HG03025 (cell line): Measurements from ENCODE around the gene TMTC1.

Experiments
- ATAC-seq: cut with Tn5 transposase; IDR thresholded peaks from one replicate; pipeline ENCODE4 v1.9.1; 2021; ENCODE audit warnings: mild to moderate bottlenecking, moderate library complexity; ENCODE audit not compliant: unreplicated experiment, low FRiP score

The TMTC1 gene

DNA sequence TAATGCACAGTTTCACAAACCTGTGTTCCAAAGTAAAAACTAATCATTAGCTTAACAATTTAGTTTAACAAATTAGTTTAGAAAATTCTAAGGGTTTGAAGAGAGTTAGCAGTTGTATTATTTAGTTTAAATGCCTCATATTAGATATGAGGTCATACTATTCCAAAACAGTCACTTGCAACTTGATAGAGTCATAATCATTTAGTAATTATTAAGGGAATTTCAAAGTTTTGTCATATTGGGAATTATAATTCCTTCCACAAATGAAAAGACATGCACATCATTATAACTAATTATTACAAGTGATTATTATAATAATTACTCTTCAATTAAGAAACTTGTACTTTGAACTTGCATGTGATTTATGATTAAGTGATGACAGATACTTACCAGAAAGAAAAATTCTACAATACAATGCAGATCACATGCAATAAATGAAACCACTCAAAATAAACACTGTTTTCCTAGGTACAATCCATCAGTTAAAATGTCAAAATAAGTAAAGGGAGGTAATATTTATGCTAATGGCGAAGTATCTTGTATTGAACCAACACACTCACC is 66.1 kb downstream of the TMTC1 start:
- no peak for ATAC-seq

DNA sequence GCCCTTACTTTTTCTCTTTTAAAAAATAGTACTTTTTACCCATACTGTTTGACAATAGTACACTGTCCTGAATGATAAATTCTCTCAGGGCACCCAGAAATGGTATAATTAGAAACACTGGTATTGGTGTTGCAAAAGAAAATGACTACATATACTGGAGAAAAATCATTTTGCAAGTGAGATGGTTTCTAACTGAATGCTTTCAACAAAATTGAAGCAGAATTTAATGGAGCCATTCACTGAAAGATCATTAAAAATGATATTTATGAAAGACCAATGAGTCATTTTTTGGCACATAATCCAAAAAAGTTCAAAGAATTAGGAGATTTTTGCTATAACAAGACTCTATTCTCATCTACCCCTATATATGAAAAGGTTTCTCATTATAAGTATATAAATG is 68.8 kb downstream of the TMTC1 start:
- ATAC-seq: no peak

DNA sequence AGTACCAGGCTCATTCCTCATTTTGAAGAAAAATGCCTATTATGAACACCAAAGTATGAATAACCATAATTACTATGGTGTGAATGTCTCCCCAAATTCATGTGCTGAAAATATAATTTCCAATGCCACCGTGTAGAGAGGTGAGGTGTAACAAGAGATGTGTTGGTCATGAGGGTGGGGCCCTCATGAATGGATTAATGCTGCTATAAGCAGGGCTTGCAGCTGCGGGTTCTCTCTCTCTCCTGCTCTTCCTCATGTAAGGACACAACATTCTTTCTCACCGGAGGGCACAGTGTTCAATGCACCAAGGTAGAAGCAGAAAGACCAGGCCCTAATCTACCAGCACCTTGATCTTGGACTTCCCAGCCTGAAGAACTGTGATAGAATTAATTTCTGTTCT is 70.0 kb downstream of the TMTC1 start:
- ATAC-seq: no peak

DNA sequence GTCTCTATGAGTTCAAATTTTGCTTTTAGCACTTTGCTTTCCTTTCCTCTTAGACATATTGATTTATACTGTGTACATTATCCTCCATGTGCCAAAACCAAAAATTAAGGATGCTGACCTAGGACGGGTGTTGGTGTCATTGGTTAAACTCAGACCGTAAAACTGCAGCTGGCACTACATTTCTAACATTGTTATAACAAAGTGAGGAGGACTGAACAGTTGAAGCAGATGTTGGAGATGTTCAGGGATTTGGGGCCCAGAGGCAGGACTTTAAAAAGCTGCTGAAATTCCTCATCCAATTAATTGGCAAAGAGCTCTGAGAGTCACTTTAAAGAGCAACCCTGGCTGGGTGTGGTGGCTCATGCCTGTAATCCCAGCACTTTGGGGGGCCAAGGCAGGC is 72.4 kb downstream of the TMTC1 start:
- no peak for ATAC-seq

DNA sequence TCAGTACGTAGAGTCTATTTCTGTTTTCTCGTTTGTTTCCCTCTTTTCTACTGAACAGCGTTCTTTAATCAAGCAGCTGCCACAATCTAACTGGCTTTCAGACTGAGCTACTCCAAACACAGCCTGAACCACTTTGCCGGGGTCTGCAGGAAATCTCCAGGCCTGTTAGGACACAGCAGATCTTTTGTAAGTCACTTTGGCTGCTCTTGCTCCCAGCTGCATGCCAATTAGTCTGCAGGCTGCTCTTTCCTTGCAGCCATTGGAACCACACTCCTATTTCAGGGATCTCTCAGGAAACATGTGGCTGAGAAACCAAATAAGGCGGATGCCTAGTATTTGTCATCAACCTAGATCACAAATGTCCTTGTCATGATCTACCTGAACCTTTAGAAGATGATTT is 73.6 kb downstream of the TMTC1 start:
- ATAC-seq: no peak

DNA sequence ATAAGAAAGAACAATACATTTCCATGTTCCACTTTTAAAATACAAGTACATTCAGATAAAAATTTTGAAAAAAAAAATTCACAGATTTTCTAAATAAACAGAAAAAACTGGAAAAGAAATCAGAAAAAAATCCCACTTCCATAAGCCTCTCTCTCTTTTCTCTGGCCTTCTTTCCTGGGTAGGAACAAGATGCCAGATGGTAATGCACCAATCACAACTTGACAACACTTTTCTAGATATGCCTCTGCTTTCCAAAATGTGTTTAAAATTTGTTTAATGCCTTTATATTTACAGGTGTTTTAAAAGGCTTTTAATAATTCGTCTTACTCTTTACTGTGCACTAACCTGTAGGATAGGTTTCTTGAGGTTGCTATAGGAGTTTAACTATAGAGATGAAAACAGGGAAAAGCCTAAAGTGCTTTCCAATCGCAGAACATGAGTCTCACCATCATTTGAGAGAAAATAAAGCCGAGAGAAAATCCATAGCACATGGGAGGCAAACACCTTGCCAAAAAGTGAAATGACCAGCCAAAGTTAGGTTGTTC is 74.2 kb downstream of the TMTC1 start:
- no peak for ATAC-seq

DNA sequence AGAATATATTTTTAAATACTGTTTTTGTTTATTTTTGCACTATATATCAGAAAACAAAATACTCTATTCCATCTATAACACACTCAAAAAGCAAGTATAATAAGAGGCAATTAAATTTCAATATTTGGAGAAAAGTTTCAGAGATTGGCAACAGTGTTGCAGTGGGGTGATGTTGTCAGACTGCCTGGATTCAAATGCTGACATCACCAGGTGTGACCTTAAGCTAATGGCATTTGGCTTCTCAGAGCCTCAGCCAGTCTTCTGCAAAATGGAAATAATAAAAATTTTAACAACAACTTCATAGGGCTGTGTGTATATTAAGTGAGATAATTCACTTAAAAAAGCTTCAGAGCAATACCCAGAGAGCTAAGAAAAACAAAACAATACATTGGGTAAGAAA is 74.7 kb downstream of the TMTC1 start:
- ATAC-seq: no peak

DNA sequence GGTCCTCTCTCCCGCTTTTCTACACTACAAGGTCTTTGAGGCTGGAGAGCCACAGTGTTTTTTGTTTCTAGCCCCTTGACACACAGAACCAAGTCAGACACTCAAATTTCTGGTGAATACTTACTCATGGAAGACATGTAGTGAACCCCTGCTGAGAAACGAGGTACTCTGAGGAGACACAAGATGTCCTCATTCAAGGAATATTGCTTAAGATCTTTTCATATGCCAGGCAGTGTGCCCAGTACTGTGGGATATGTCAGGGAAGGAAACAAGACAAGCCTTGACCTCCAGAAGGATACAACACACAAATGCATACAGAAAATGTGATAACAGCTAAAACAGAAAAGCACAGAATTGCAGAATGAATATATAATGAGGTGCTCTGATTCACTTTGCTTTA is 75.9 kb downstream of the TMTC1 start:
- no peak for ATAC-seq

DNA sequence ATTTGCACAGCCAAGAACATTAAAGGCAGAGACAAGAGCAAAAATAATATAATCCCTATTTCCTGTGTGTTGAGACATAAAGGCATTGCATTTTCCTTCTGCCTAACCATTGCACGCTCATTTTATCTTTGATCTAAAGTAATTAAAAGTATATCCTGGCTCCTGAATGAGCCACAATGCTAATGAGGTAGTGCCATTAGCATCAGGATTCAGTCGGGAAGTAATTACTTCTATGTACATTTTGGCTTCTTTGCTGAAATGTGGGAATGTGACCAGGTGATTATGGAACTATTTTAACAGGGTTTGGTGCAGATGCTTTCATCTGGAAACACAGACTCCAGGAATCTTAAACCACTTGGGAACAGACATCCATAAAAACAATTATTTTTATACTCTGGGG is 77.4 kb downstream of the TMTC1 start:
- ATAC-seq: no peak

DNA sequence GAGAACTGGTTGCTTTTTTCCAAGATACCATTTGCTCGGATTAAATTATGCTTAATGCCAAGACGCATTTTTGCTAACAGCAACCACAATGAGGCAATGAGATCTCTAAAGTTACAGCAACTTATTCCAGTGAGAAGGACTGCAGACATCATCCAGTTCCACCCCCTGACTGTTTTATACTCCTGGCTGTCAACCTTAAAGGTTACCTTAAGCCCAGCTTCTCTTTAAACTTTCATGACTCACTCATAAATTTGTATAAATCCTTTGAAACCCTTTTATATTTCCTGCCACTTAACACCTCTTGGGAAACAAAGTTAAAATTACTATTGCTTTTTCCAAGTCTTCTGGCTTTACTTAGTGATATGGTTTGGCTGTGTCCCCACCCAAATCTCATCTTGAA is 80.2 kb downstream of the TMTC1 start:
- no peak for ATAC-seq

DNA sequence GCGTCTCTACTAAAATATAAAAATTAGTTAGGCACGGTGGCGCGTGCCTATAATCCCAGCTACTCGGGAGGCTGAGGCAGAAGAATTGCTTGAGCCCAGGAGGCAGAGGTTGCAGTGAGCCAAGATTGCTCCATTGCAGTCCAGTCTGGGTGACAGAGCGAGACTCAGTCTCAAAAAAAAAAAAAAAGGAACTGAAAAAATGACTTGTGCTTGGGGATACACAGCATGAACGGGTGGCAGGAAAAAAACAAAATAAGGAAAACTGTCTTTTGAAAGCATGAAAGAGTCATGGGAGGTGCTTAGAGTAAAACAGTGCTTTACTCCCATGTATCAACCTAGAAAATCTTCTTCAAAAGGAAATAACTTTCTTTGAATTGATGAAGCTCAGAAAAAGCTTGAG is 80.8 kb downstream of the TMTC1 start:
- no peak for ATAC-seq

DNA sequence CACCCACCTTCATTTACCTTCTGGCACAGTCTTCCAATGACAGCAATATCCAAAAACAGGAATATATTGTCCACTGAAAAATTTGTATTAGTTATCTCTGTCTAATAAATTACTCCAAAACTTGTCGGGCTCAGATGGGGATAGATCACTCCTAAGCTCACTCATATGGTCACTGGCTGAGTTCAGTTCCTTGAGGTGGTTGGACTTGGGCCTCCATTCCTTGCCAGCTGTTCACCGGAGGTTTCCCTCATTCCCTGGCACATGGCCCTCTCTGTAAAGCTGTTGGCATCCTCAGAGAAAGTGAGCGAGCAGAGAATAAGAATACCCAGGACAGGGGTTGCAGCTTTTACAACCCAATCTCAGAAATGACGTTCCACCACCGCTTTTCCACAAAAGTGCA is 81.5 kb downstream of the TMTC1 start:
- no peak for ATAC-seq

DNA sequence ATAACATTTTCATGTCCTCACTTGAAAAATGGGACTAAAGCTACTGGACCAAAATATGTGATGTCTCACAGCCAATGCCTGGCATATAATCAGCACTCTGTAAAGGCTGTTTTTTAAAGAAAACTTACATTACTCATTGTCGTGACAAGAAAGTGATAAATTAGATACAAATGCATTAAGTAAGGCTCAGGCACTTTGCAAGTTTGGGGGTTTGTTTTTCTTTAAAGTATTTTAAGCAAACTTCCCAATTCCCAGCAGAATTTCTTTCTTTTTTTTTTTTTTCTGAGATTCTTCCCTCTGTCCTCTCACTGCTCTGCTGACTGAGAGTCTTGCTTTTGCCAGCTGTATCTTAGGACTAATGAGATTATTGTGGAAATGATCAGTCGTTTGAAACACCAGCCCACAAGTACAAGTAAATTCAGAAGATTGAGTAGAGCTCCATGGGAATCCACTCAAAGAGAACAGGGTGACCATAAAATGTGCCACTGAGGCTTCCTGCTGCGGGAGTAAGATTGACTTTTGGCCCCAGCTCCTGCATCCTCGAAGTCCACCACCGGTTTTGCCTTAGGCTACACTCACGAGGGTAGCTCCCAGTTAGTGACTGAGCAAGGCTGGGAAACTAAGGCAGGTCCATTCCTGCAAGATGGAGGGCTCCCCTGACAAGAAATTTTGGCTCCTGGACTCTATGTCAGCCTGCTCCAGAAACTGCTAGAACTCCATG is 82.8 kb downstream of the TMTC1 start:
- no peak for ATAC-seq

DNA sequence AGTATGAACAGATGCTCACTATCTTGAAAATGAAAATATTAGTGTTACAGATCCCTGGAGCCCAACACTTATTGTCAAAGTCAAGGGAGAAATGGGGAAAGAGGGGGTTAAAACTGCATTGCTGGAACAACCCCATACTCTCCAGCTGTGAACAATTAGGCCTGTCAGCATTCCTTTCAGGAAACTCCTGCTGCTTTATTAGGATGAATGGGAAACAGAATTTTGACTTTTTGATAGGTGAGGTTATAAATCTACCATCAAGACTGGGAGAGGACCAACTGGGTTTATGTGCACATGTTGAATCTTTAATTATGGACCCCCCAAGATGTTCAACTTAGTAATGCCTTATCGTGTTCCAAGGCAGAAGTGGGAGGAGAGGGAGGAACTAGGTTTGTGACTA is 85.0 kb downstream of the TMTC1 start:
- no peak for ATAC-seq

DNA sequence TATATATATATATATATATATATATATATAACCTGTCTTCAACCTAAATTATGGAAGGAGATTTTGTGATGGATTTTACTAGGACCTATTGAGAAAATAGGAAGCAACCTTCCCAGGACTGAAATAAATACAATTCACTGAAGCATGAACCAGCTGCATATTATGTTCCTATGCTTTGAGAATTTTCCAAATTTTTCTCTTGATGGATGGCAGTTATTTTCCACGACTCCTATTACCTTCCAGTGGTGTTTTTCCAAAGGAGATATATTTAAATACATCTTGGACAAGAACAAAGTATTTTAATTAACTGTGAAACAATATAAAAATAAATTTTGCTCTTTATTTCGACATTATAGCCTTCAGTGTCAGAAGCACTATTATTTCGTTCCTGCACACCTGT is 87.9 kb downstream of the TMTC1 start:
- ATAC-seq: no peak

DNA sequence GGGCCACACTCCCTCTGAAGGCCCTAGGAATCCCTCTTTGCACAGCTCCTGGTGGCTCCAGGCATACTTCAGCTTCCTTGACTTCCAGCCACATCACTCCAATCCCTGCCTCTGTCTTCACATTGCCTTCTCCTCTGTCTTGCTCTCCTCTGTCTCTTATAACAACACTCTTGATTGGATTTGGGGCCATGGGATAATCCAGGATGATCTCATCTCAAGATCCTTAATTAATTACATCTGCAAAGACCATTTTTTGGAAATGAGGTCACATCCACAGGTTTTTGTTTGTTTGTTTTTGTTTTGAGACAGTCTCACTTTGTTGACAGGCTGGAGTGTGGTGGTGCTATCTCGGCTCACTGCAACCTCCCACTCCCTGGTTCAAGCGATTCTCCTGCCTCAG is 88.7 kb downstream of the TMTC1 start:
- ATAC-seq: no peak

DNA sequence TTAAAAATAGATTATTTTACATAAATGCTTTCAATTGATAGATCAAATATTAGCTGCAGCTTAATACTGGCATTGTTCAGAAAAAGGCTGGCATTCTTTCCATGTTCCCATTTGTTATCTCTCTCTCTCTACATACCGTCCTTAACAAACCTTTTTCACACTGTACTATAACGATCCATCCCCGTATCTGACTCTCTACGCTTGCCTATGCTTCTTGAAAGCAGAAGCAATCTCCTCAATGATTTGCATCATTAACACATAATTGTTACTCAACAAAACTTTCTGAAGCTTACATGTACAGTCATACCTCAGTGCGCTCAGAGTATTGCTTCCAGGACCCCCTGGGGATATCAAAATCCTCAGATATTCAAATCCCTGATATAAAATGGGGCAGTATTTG is 89.7 kb downstream of the TMTC1 start:
- ATAC-seq: no peak

DNA sequence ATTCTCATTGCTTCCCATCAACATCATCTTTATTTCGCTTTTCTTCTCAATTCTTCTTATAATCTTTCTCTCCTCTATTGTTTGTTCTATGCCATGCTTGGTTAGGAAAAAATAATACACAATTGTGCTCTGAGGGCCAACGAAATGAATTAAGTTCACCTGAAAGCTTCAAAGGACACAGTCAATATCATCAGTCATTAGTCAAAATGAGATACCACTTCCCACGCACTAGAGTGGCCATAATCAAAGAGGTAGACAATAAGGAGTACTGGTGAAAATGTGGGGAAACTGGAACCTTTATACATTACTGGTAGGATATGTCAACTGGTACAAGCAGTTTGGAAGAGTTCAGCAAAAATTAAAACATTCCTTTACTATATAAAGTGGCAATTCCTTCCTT is 91.5 kb downstream of the TMTC1 start:
- no peak for ATAC-seq

DNA sequence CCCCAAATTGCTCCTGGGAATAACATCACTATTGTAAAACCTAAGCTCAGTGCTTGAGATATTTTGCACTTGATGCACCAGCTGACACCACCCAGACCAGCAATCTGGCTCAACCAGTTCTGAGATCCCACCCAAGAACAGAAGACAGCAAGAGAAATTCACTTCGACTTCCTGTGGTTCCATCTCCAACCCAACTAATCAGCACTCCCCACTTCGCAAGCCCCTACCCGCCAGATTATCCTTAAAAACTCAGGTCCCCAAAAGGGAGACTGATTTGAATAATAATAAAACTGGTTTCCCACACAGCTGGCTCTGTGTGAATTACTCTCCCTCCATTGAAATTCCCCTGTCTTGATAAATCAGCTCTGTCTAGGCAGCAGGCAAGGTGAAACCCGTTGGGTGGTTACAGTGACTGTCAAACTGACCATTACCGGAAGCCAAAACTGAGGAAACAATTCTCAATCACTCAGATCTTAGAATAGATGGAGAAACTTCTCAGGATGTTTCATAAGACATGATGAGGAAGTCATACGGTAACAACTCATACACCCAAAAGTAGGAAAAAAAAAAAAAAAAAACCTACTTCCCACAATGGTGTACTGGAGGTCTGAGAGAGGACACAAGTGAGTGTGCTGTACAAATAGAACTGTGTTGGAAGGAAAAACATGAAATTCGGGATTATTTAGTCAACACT is 92.4 kb downstream of the TMTC1 start:
- ATAC-seq: no peak

DNA sequence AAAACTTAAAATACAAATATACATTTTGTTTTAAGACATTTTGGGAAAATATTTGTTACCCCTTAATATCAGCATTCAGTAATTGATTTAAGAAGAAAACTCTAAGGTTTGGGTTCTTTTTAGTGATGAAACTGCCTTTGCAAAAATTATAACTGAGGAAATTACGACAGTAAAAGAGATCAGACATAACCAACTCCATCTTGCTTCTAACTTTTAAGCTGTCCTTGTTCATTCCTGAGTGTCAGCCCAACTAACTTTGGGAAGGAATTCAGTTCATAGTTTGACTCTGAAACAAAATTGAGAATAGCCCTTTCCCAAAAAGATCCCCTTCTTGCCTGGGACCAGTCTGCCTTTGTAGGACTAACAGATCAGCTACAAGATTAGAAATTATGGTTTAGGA is 93.0 kb downstream of the TMTC1 start:
- ATAC-seq: no peak

DNA sequence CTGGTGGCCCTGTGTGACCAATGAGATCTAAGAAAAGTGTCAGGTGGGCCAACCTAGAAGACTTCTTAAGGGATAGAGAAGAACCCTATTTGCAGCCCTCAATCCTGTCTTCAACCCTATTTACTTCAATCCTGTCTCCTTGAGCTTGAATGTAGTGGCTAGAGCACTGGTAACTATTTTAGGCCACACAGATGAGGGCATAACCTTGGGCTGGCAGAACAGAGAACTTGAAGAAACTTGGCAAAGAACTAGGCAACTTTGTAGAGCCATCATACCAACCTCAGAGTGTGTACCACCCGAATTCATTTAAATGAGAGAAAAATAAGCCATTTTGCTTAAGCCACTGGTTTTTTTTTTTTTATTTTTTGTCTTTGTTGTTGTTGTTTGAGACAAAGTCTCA is 94.8 kb downstream of the TMTC1 start:
- ATAC-seq: no peak

DNA sequence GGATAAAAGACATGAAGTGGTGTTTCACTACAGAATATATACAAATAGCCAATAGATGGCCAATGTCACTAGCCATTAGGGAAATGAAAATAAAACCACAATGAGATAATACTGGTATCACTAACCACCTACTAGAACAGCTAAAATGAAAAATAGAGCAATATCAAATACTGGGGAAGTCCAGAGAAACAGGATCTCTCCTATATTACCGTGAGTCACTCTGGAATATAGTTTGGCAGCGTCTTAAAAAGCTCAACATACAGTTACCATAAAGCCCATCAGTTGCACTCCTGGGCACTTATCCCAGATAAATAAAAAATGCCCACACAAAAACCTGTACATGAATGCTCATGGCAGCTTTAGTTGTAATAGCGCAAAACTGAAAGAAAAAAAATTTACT is 101.7 kb downstream of the TMTC1 start:
- no peak for ATAC-seq
